ENCODE data around the gene DNM3.

The DNM3 gene

DNA sequence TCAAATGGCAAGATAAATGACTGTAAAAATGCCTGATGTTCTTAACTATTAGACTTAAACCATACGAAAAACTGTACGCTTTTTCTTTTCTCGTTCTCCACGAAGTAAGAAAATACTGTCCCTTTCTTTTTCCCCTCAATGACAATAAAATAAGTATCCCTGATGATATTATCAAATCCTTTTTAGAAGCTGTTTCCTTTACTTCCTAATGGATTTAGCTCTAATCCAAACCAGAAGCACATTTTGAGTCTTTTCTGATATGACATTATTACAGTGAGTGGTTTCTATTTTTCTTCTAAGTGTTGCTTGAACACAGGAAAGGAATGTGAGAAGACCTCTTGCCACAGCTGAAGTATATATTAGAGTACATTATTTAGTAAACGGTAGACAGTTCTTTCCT, 32.4 kb downstream of the DNM3 start:
- ATAC-seq, result no peak

GRCh38 chr1:171877701-171878100, 36.4 kb downstream of the DNM3 start:
- peak; percentile 83 to 92 for ATAC-seq

- no peak for ATAC-seq
These were observed 38.3 kb downstream of the DNM3 start for GRCh38 chr1:171879556-171879955.

DNA sequence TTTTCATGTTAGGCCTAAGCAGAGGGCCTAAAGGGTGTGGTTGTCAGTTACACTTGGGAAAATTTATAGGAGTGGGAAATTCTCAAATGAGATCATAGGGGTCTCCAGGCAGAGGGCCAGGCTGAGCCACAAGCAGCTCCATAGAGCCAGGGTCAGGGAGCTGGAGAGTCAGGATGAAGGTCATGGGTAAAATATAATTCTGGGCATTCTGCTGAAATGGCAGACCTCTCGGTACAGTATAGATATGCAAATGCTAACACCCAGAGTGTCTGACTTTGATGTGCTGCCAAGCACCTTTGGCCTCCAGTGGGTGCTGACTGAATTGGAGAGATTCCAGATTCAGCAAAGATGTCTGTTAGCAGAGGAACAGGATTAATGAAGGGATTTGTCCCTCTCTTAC, 40.1 kb downstream of the DNM3 start:
- no peak for ATAC-seq

GRCh38 chr1:171883849-171884248, 42.6 kb downstream of the DNM3 start:
- peak in 1 of 2 donors; percentile 10 for ATAC-seq

- ATAC-seq, result no peak
These were observed 43.2 kb downstream of the DNM3 start for GRCh38 chr1:171884475-171884874.

GRCh38 chr1:171890131-171890530, 48.8 kb downstream of the DNM3 start:
- ATAC-seq, result no peak

- ATAC-seq, result no peak
These were observed 55.8 kb downstream of the DNM3 start for GRCh38 chr1:171896936-171897703.

DNA sequence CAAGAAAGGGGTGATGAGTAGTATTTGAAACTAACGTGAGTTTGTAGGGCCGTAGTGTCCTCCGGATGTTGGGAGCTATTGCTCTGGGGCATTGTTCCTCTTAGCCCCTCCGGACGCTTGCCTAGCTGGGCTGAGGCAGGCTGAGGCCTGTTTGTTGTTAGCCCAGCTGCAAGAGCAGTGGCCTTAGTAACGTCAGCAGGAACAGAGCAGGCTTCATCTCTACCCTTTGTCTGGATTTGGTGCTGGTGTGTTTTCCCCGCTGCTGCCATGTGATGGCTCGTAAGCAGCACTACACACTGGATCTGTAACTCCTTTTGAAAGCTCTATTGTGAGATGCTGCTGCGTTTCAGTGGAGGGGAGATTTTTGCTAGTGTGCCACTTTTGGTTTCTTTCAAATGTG, 57.6 kb downstream of the DNM3 start:
- ATAC-seq, result no peak

GRCh38 chr1:171899838-171900237, 58.5 kb downstream of the DNM3 start:
- no peak for ATAC-seq

DNA sequence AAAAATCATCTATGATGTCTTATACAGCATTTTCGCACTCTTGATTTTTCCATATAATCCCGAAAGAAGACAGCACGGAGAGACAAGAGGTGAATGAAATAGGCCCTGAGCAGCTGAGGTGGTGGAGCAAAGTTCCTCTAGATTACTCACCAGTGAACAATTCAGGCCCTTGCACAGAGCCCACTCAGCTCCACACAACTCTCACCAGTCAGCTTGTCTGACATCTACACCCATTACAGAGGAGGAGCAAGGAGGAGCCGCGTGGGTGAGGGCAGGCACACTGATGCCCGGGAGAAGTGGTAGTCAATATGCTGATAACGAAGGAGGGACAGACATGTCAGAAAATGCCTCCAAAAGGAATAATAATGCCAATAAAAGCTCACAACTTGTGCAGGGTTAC, 59.9 kb downstream of the DNM3 start:
- ATAC-seq, result no peak

GRCh38 chr1:171902527-171902926, 61.2 kb downstream of the DNM3 start:
- ATAC-seq, result no peak

- ATAC-seq, result no peak
These were observed 63.6 kb downstream of the DNM3 start for GRCh38 chr1:171904778-171905450.

DNA sequence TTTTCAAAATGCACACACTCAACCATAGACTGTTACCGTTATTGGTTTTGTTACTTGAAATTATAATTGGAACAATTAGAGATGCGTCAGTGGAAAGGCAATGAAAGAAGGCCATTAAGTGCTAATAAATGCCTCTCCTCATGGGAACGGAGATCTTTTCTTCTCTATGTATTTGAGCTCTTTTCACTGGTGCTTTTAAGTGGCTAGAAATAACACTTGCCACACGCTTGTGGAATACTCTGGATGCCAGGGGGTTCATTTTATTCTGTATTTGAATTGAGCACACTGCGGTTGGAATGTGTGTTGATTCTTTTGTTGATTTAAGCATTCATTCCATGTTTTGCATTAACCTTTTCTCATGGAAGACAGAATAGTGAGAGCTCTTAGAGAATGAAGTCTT, 68.4 kb downstream of the DNM3 start:
- no peak for ATAC-seq

GRCh38 chr1:171910786-171911185, 69.5 kb downstream of the DNM3 start:
- no peak for ATAC-seq

DNA sequence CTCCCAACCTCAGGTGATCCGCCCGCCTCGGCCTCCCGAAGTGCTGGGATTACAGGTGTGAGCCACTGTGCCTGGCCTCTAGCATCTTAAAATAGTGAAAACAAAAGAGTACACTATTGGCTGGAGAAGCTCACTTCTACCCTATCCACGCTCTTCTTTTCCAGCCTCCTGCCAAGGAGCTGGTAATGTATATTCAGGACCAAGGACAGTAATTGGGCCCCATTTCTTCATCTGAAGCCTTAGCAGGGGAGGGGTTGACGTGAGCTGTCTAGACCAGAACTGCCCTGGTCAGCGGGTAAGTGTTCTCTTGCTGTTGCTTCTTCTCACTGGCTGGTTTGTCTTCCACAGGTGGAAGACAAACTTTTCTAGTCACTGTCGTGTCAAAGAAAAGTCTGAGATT, 70.2 kb downstream of the DNM3 start:
- ATAC-seq, result no peak

DNA sequence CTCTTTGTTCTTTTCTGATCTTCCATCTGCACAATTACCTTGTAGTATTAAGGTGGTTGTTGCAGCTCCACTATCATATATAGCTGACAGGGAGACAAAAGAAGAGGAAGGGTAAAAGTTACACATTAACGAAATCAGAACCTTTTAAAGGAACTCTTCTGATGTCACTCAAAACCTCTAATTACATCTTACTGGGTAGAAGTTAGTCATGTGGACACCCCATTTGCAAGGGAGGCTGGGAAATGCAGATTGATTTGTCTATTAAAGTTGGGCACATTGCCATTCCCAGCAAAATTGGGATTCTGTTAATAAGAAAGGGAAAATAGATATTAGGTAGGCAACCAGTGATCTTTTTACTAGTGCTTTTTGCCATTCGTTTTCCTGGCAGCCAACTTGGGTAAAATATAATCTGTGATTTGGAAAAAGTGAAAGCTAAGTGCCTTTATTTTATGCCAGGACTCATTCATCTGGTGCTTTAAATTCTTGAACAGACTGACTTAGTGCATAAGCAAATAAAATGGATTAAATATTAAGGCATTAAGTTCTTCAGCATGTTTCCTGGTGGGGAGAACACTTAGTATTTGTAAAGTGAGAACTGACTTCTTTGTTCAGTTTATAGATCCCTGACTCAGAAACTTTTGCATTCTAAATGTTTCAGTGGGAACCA, 71.3 kb downstream of the DNM3 start:
- ATAC-seq, result no peak

- no peak for ATAC-seq
These were observed 72.1 kb downstream of the DNM3 start for GRCh38 chr1:171913385-171913784.

- ATAC-seq, result peak; percentile 74 to 76
These were observed 75.0 kb downstream of the DNM3 start for GRCh38 chr1:171916315-171916771.

- ATAC-seq, result no peak
These were observed 76.0 kb downstream of the DNM3 start for GRCh38 chr1:171917331-171917730.

DNA sequence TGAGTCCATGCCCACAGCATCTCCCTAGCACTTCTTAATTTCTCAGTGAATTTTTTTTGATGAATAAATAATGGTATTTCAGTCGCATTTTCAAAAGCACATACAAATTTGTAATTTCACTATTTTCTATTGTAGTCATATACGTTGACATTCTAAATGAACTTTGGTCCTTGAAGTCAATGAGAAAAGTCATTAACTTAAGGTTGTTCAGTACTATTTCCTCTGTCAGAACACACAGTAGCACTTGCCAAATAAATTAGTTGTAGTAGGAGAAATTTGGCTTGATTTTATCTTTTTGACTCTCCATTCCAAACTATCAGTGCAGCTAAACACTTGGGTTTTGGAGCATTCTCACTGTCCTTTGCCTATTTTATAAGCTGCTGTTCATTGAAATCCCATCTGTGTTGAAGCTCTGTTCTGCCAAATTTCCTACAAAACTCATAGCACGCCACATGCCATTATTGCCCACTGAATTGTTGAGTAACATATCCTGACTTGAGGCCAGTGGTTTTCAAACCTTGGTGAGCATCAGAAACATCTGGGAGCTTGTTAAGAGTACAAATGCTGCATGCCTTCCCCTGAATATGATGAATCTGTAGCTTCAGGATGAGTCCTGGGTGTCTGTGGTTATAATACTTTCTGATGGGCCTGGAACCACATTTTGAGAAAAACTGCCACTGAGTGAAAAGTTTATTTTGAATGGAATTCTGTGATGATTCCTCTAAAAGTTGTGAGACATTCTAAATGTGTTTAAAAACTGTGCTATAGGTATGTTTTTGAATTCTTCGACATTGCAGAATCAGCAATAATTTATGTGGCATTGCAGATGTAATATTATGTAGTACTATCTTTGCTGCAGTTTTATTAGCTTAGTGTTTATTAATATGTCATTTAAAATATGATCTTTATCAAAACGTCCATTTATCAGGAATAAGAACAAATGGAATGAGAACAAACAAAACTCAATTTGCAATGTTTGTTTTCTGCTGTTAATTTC, 78.9 kb downstream of the DNM3 start:
- no peak for ATAC-seq

DNA sequence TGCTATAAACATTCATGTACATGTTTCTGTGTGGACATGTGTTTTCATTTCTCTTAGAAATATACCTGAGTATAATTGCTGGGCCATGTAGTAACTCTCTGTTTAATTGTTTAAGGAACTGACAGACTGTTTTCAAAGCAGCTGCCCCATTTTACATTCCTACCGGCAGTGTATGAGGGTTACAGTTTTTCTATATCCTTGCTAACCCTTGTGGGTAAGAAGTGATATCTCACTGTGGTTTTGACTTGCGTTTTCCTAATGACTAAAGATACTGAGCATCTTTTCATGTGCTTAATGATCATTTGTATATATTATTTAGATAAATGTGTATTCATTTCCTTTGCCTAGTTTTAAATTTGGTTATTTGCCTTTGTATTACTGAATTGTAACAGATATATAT, 81.7 kb downstream of the DNM3 start:
- ATAC-seq, result no peak

- no peak for ATAC-seq
These were observed 87.8 kb downstream of the DNM3 start for GRCh38 chr1:171929121-171929520.
